Stomach (tissue), 9 donors: ENCODE measurements around the gene KNOP1. TPM values are rescaled to one million over a fixed set of nuclear protein-coding genes. Genes with fewer than 3 reads are reported as not detected.
A peak's percentile ranks its signal among the peaks of the same experiment; 100 is the strongest.

ENCODE experiments used
- DNase-seq, 2 donors: peaks; one replicate each; pipeline versions ENCODE4 v3.0.0 to v3.0.0-alpha.2; 2013 to 2019
- H3K27ac ChIP-seq, 5 donors: fragments of 200-600 bp in 4 of 5; sonication (generic) in 4 of 5; one replicate each; pipeline ENCODE4 v1.5.1; 2013 to 2019; ENCODE audit warnings: mild to moderate bottlenecking in 1 of 5, moderate library complexity in 1 of 5
- H3K27me3 ChIP-seq, 3 donors: fragments of 200-600 bp; sonication (generic); one replicate each; pipeline ENCODE4 v1.5.1; 2017 to 2019; ENCODE audit warnings: mixed run types in 1 of 3
- H3K36me3 ChIP-seq, 4 donors: fragments of 200-600 bp; sonication (generic); 1 replicate in 3 of 4; 2 replicates in 1 of 4; pipeline ENCODE4 v1.5.1; 2016 to 2019
- H3K4me1 ChIP-seq, 4 donors: fragments of 200-600 bp; sonication (generic); one replicate each; pipeline ENCODE4 v1.5.1; 2016 to 2019
- H3K4me3 ChIP-seq, 4 donors: fragments of 200-600 bp; sonication (generic) in 3 of 4; one replicate each; pipeline ENCODE4 v1.5.1; 2016 to 2019; ENCODE audit warnings: mild to moderate bottlenecking in 1 of 4
- H3K9me3 ChIP-seq, 4 donors: fragments of 200-600 bp; sonication (generic); one replicate each; pipeline ENCODE4 v1.5.1; 2016 to 2019
- EP300 ChIP-seq: sonication (generic); formaldehyde crosslinking; IDR thresholded peaks from one replicate; pipeline ENCODE4 v1.6.1; 2017; ENCODE audit warnings: antibody characterized with exemption
- POLR2A ChIP-seq, 4 donors: fragments of 450-650 bp; IDR thresholded peaks; one replicate each; pipeline ENCODE4 v1.6.1; 2016; ENCODE audit warnings: antibody characterized with exemption in 4 of 4, control low read depth in 2 of 4, mild to moderate bottlenecking in 1 of 4, moderate library complexity in 1 of 4
- POLR2AphosphoS5 ChIP-seq, 3 donors: sonication (generic); formaldehyde crosslinking; IDR thresholded peaks; one replicate each; pipeline ENCODE4 v1.6.1; 2016; ENCODE audit warnings: antibody characterized with exemption in 3 of 3
- WGBS, 5 donors: extraction: QIAGEN DNeasy Blood & Tissue Kit in 3 of 5; methylation state at CpG; one replicate each; pipeline versions ENCODE4 v1.1.5 to v1.1.7; 2013 to 2018; 5-methylcytosine and 5-hydroxymethylcytosine counted together
- intact Hi-C: fragments of 100-400 bp; cut with DNase I; formaldehyde crosslinking; loops from one replicate; pipeline ENCODE4 v1.15.1; 2023; ENCODE audit warnings: low total_unique reads
- polyA plus RNA-seq, 3 donors: library from polyadenylated mRNA; stranded (reverse); fragments of 200-250 nt; gene quantifications; one replicate each; pipeline ENCODE4 v1.2.3, GENCODE V29; 2013
- total RNA-seq, 5 donors: library from RNA; depleted of rRNA; stranded (reverse); fragments of >200 nt; gene quantifications; one replicate each; pipeline versions ENCODE4 v1.1.0 to v1.2.3, GENCODE V29; 2014 to 2016
- TF ChIP-seq, protein P1 (sequence below), 7 experiments: fragments of 450-650 bp in 4 of 7; fragments of 200-600 bp in 3 of 7; sonication (generic) in 3 of 7; IDR thresholded peaks; one replicate each; pipeline ENCODE4 v1.5.1; 2016 to 2019; ENCODE audit warnings: antibody characterized with exemption in 7 of 7, control low read depth in 2 of 7, mild to moderate bottlenecking in 1 of 7
- donor health status: healthy with polysubstance abuse.
- donor health status: Bipolar disorder and iron deficiency.
- donor health status: healthy.

KNOP1 gene
- total and polyA plus RNA-seq, 8 donors = 7.2 to 26.3 (median 13.3) TPM

- TF ChIP-seq, protein P1, sequence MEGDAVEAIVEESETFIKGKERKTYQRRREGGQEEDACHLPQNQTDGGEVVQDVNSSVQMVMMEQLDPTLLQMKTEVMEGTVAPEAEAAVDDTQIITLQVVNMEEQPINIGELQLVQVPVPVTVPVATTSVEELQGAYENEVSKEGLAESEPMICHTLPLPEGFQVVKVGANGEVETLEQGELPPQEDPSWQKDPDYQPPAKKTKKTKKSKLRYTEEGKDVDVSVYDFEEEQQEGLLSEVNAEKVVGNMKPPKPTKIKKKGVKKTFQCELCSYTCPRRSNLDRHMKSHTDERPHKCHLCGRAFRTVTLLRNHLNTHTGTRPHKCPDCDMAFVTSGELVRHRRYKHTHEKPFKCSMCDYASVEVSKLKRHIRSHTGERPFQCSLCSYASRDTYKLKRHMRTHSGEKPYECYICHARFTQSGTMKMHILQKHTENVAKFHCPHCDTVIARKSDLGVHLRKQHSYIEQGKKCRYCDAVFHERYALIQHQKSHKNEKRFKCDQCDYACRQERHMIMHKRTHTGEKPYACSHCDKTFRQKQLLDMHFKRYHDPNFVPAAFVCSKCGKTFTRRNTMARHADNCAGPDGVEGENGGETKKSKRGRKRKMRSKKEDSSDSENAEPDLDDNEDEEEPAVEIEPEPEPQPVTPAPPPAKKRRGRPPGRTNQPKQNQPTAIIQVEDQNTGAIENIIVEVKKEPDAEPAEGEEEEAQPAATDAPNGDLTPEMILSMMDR (IDR thresholded peaks at IDR 0.05) = no peak
- TF ChIP-seq POLR2A (IDR thresholded peaks at IDR 0.05) (no peak), POLR2AphosphoS5 (IDR thresholded peaks at IDR 0.05) (no peak), EP300 (no peak)
- Histone ChIP-seq H3K27me3 (no peaks in the 10 kb centered on the region), H3K36me3 (peaks cover 0 to 8% (median 0%) of the 10 kb centered on the region in 4 donors), H3K4me3 (no peak overlapping the region), H3K27ac (peak overlapping the region in 2 of 5 donors; percentile 36 to 60), H3K4me1 (peaks cover 4 to 13% (median 7%) of the 10 kb centered on the region in 4 donors), H3K9me3 (no peaks in the 10 kb centered on the region)
- DNase-seq = no peak
- 72 to 92% (median 87%) methylated on average over 3 of the region's 3 CpGs for WGBS, 5 donors
- intact Hi-C loops = no loop called here
Measured at GRCh38 chr16:19766554-19766884, 48.5 kb upstream of the KNOP1 start.

- Histone ChIP-seq H3K4me1 (peaks cover 4 to 13% (median 7%) of the 10 kb centered on the region in 4 donors), H3K4me3 (no peak overlapping the region), H3K9me3 (no peaks in the 10 kb centered on the region), H3K36me3 (peaks cover 0 to 8% (median 0%) of the 10 kb centered on the region in 4 donors), H3K27ac (peak overlapping the region in 2 of 5 donors; percentile 36 to 60), H3K27me3 (no peaks in the 10 kb centered on the region)
- intact Hi-C loops = no loop called here
- peak; percentile 63 to 68 for DNase-seq
- TF ChIP-seq POLR2A (IDR thresholded peaks at IDR 0.05) (no peak), POLR2AphosphoS5 (IDR thresholded peaks at IDR 0.05) (peak in 1 of 3 donors; percentile 25)
- 31 to 58% (median 51%) methylated on average over 6 of the region's 6 CpGs for WGBS, 5 donors
Measured at GRCh38 chr16:19765860-19766553, 48.0 kb upstream of the KNOP1 start.

DNA sequence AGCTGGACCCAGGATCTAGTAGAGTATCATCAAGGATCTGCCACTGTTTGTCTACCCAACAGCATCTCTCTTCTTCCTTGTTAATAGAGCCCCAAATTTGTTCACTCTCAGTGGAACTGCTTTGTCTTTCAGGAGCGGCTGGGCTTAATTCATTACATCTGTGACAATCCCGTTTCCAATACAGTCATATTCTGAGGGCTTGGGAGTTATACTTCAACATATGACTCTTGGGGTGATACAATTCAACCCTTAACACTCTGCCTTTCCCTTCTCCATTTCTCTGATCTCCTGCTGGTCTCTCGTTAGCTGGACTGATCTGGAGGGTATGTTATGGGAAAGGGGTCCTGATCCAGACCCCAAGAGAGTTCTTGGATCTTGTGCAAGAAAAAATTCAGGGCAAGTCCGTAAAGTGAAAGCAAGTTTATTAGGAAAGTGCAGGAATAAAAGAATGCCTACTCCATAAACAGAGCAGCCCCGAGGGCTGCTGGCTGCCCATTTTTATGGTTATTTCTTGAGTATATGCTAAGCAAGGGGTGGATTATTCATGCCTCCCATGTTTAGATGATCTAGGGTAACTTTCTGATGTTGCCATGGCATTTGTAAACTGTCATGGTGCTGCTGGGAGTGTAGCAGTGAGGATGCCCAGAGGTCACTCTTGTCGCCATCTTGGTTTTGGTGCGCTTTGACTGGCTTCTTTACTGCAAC is 42.5 kb upstream of the KNOP1 start:
- 86 to 96% (median 95%) methylated on average over 7 of the region's 7 CpGs for WGBS, 5 donors
- H3K27me3 ChIP-seq = no peaks in the 10 kb centered on the region
- no peaks in the 10 kb centered on the region for H3K36me3 ChIP-seq
- intact Hi-C loops = no loop called here
- no peaks in the 10 kb centered on the region for H3K9me3 ChIP-seq
- TF ChIP-seq POLR2A (IDR thresholded peaks at IDR 0.05) (no peak), EP300 (no peak), POLR2AphosphoS5 (IDR thresholded peaks at IDR 0.05) (no peak)
- TF ChIP-seq, protein P1 (IDR thresholded peaks at IDR 0.05) = no peak
- DNase-seq = no peak
- no peak overlapping the region for H3K4me3 ChIP-seq
- peaks cover under 1 to 18% (median 11%) of the 10 kb centered on the region in 4 donors for H3K4me1 ChIP-seq
- H3K27ac ChIP-seq = no peak overlapping the region

- Histone ChIP-seq H3K9me3 (no peaks in the 10 kb centered on the region), H3K27me3 (no peaks in the 10 kb centered on the region), H3K4me3 (no peak overlapping the region), H3K27ac (peak overlapping the region in 4 of 5 donors; percentile 27 to 62 (median 36)), H3K36me3 (no peaks in the 10 kb centered on the region), H3K4me1 (peaks cover 13 to 40% (median 28%) of the 10 kb centered on the region in 4 donors)
- 24 to 48% (median 30%) methylated on average over 8 of the region's 8 CpGs for WGBS, 5 donors
- intact Hi-C loops = no loop called here
- TF ChIP-seq, protein P1 (IDR thresholded peaks at IDR 0.05) = no peak
- no peak for TF ChIP-seq EP300
- TF ChIP-seq POLR2AphosphoS5 (IDR thresholded peaks at IDR 0.05) = no peak
- TF ChIP-seq POLR2A (IDR thresholded peaks at IDR 0.05) = no peak
- no peak for DNase-seq
Measured at GRCh38 chr16:19757762-19758595, 40.0 kb upstream of the KNOP1 start.
